ENCODE measurements around the gene PRAMEF1.
A peak's percentile ranks its signal among the peaks of the same experiment; 100 is the strongest.
"Not testable (repeated sequence)": the region's sequence is repeated elsewhere in the genome, so short reads cannot be mapped to it uniquely, and the experiment has no call there.

The PRAMEF1 gene

GRCh38 chr1:12776801-12777557 is 14.2 kb upstream of the PRAMEF1 start:
- no peak for DNase-seq

- no peak for DNase-seq
Observed at GRCh38 chr1:12778061-12778460, 13.1 kb upstream of the PRAMEF1 start.

GRCh38 chr1:12778907-12779306 is 12.3 kb upstream of the PRAMEF1 start:
- DNase-seq, result no peak

GRCh38 chr1:12781488-12781887 is 9.7 kb upstream of the PRAMEF1 start:
- not testable (repeated sequence) for DNase-seq

- peak in 1 of 2 donors; percentile 4 for DNase-seq
Observed at GRCh38 chr1:12783783-12784182, 7.4 kb upstream of the PRAMEF1 start.

- DNase-seq, result not testable (repeated sequence)
Observed at GRCh38 chr1:12784729-12785128, 6.5 kb upstream of the PRAMEF1 start.

- no peak for DNase-seq
Observed at GRCh38 chr1:12798911-12799310, 7.7 kb downstream of the PRAMEF1 start.

- DNase-seq, result no peak
Observed at GRCh38 chr1:12799730-12800129, 8.5 kb downstream of the PRAMEF1 start.

GRCh38 chr1:12809933-12810332 is 18.7 kb downstream of the PRAMEF1 start:
- no peak for DNase-seq

GRCh38 chr1:12810691-12811408 is 19.7 kb downstream of the PRAMEF1 start:
- no peak for DNase-seq

GRCh38 chr1:12811409-12811784 is 20.2 kb downstream of the PRAMEF1 start:
- no peak for DNase-seq

GRCh38 chr1:12819061-12819460 is 27.9 kb downstream of the PRAMEF1 start:
- DNase-seq, result not testable (repeated sequence)

- DNase-seq, result not testable (repeated sequence)
Observed at GRCh38 chr1:12831310-12831709, 40.1 kb downstream of the PRAMEF1 start, which contains the start of gene PRAMEF11. Gene PRAMEF11 (minus strand): TSS chr1:12831410. CDS start chr1:12828789, 2,621 bp downstream.

- not testable (repeated sequence) for DNase-seq
Observed at GRCh38 chr1:12833251-12833650, 42.1 kb downstream of the PRAMEF1 start.

Measured in inflammatory macrophage treated with lipopolysaccharide for 1 hour (primary cell).